C4-2B (cell line): ENCODE measurements around the gene NAALAD2.
"Not testable (repeated sequence)": the region's sequence is repeated elsewhere in the genome, so short reads cannot be mapped to it uniquely, and the experiment has no call there.

Experiments used
- ZFX ChIP-seq: fragments of 450-650 bp; IDR thresholded peaks from 2 replicates; pipeline ENCODE4 v1.6.1; 2017
- TF ChIP-seq, protein P1 (sequence below): fragments of 450-650 bp; conservative IDR thresholded peaks from 2 replicates; pipeline ENCODE4 v1.5.1; 2017; ENCODE audit warnings: mild to moderate bottlenecking

- TF ChIP-seq, protein P1, sequence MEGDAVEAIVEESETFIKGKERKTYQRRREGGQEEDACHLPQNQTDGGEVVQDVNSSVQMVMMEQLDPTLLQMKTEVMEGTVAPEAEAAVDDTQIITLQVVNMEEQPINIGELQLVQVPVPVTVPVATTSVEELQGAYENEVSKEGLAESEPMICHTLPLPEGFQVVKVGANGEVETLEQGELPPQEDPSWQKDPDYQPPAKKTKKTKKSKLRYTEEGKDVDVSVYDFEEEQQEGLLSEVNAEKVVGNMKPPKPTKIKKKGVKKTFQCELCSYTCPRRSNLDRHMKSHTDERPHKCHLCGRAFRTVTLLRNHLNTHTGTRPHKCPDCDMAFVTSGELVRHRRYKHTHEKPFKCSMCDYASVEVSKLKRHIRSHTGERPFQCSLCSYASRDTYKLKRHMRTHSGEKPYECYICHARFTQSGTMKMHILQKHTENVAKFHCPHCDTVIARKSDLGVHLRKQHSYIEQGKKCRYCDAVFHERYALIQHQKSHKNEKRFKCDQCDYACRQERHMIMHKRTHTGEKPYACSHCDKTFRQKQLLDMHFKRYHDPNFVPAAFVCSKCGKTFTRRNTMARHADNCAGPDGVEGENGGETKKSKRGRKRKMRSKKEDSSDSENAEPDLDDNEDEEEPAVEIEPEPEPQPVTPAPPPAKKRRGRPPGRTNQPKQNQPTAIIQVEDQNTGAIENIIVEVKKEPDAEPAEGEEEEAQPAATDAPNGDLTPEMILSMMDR = not testable (repeated sequence)
- not testable (repeated sequence) for TF ChIP-seq ZFX
Measured at GRCh38 chr11:90085650-90086049, 48.8 kb upstream of the NAALAD2 start, which contains the start of gene UBTFL1.
